C1 segment of cervical spinal cord (tissue), 14 donors: Measurements from ENCODE around the gene THAP6.
"Not testable (repeated sequence)": the region's sequence is repeated elsewhere in the genome, so short reads cannot be mapped to it uniquely, and the experiment has no call there.

Experiments used
- DNase-seq, 14 donors: peaks; one replicate each; lab custom pipeline; 2025; lab: John Stamatoyannopoulos, UW

THAP6 gene, protein sequence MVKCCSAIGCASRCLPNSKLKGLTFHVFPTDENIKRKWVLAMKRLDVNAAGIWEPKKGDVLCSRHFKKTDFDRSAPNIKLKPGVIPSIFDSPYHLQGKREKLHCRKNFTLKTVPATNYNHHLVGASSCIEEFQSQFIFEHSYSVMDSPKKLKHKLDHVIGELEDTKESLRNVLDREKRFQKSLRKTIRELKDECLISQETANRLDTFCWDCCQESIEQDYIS

DNA sequence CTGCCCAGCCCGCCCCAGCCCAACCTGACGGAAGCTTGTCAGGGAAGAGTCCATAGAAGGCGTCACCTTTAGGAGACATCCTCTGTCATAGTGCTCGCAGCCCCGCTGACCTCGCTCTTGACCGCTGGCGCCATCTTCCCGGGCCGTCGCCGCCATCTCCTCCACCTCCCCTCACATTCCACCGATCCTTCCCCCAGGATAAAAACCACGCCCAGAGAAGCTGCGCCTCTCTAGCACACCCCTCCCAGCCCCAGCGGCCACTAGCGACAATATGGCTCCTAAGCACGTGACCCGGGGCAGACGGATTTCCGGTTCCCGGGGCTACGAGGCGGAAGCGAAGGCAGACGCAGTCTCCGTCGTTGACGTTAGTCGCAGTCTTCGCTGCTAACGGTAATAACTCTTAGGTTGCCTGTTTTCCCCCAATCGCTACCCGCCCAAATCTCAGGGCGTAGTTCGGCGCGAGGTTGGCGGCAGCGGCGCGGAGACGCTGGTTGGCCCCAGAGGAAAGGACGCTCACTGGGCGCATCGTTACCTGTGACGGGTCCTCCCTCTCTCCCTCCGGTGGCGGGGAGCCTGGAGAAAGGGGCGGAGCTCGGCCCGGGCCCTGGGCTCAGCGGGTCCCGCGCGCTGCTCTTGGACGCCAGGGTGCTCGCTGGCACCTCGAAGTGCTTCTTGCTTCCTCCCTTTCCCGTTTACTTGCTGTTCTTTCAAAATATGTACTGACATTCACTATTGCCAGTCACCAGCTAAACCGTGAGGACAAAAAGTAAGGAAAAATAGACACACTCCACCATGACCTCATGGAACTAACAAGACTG lies at the start of gene THAP6, which contains the start of gene RCHY1:
Gene THAP6 (plus strand): TSS at position 343 of the 818 bp plus-strand sequence. CDS start 980 bp downstream, outside the sequence.
Gene RCHY1 (minus strand): TSS at position 273 of the 818 bp plus-strand sequence. CDS start 117 bp downstream, at position 156.
- DNase-seq, result peak; percentile 73 to 96 (median 93)

DNA sequence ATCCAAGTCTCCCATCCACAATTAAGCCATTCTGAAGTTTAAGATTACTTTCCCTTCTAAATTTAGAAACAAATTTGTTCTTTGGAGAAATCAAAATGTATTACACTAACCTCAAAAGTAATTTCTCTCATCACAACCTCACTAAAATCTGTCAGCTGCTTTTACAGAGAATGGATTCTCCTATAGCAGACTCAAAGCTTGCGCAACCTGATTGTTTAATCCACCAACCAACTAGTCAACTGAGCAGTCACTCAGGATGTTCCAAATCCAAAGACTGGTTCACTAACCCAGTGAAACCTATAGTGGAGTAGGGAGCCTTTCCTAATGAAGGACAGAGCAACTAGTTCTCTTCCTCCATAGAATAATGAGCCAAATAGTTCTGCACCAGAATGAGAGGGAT lies 44.4 kb upstream of the THAP6 start:
- DNase-seq, result no peak

DNA sequence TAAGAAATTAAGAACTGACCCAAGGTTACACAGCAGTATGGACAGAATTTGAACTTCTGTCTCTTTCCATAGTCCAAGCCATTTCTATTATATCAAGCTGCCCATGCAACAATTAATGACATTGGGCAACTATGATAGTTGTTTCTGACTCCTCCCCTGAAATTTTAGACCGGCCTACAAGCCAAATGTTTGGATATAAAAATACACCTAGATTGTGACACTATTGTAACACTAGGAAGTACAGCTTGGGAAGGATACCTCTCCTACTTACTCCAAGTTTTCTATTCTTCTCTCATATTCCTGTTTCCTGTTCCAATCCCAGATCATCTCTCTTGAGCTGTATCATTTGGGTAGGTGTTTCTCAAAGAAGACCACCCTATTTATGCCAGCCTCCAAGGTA lies 43.5 kb upstream of the THAP6 start:
- DNase-seq, result no peak

DNA sequence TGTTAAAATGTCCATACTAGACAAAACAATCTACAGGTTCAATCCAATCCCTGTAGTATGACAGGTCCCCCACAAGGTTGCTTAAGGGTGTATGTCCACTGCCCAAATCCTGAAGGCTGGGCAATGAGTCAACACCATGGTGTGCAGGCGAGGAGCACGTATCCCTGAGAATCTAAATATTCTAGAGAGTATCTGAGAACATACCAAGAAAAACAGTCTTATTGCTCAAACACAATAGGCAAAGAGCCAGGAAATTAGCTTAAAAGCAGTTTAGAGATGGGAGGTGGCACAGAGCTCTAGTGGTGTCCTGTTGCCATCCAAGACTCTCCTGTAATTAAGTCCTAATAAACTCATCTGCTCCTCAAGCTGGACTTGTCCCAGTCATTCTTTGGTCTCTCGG lies 37.1 kb upstream of the THAP6 start:
- no peak for DNase-seq

DNA sequence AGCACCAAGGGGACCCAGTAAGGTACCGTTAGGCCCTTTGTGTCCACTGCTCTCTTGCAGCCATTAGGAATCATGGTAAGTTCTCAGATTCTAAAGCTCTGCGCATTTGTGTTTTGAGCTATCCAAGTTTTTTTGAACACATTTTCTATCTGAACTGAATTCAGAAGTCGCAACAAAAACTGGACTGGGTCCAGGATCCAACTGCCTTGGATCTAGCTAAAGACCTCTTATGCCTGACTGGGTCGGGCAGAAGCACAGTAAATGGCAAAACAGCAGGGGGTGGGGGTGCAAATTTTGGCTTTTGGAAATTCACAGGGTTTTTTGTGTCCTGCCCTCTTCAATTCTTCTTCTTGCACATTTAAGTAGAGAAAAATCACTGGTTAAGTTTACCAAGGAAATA lies 30.1 kb upstream of the THAP6 start:
- DNase-seq, result peak in 3 of 14 donors; percentile 0 to 27 (median 1)

DNA sequence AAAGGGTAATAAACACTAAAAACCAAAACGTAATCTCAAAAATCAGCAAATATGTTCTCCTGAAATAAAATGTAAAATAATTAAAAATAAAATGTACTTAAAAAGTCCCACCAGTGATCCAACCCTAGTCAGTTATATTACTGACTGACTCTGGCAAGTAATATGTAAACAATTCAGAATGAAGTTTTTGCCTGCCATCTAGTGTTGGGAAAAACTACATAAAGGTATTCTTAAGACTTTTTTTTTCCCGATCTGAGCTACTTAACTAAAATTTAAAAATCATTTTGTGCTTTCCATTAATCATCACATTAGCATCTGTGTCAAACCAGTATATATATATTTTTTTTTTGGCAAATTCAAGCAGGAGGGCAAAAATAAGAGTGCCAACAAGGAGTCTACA lies 24.1 kb upstream of the THAP6 start:
- no peak for DNase-seq

DNA sequence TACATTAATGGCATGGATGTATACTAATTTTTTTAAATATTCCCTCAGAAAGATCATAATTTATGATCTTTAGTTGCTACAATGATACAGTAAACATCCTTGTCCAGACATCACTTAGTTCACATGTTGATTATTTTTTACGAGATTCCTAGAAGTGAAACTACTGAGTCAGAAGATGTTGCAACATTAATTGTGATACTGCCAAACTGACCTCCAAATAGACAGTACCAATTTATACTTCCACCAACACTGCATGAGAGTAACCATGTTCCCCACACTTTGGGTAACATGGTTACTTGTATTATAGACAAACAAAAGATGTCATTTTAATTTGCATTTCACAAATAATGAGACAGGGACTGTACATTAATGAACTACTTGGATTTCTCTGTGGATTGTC lies 19.7 kb upstream of the THAP6 start:
- no peak for DNase-seq

DNA sequence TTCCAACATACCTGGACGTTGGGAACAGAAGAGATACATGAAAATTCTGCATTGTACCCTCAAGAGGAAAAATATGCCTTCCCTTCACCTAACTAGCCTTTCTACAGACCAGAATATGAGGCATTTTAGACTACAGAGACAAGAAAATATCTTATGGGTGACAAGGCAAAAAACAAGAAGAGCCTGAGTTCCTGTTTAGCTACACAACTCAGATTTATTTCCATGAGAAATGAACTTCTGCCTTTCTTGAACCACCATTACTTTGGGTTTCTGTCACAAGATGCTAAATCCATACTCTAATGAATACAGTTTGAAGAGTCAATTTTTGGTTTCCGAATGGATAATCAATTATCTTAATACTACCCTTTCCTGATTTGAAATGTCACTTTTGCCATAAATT lies 18.8 kb upstream of the THAP6 start:
- no peak for DNase-seq

DNA sequence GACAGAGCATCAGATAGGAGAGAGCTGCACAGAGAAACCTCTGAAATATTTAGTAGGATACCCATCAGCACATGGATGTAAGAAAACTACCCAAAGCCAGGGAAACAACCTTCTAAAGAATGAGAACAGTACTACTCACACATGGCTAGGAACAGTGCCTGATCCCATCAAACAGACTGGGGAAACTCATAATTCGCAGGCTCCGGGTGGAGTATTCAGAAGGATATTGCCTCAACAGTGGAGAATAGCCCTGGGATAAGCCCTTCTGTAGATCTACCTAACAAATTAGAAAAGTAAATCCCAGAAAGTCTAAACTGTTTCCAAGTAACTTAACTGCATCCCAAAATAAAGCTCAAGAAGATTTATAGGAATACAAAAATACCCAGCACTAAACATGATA lies 17.9 kb upstream of the THAP6 start:
- DNase-seq, result no peak

DNA sequence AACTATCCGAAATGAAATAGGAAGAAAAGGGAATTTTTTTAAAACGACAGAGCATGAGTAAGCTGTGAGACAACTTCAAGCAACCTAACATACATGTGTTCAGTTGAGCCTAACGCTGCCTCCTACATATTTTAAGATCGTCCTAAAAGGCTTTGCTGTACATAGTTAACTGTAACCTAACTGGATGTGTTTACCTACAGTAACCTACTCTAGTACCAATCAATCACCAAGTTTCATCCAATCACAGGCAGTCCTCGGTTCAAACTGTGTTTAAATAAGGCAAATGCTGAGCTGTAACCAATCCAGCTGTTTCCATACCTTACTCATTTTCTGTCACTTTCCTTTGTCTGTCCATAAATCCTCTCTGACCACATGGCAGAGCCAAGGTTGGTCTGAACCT lies 17.1 kb upstream of the THAP6 start:
- no peak for DNase-seq

DNA sequence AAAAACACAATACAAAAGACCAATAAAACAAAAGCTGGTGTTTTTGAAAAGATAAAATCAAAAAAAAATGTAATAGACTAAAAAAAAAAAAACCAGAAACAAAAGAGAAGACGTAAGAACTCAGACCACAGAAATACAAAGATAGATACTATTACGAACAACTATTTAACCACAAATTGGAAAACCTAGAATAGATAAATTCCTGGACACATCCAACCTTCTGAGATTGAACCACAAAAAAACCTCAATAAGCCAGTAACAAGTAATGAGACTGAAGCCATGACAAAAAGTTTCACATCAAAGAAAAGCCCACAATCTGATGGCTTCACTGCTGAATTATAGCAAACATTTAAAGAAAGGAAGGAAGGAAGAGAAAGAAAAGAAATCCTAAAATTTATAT lies 16.2 kb upstream of the THAP6 start:
- no peak for DNase-seq

DNA sequence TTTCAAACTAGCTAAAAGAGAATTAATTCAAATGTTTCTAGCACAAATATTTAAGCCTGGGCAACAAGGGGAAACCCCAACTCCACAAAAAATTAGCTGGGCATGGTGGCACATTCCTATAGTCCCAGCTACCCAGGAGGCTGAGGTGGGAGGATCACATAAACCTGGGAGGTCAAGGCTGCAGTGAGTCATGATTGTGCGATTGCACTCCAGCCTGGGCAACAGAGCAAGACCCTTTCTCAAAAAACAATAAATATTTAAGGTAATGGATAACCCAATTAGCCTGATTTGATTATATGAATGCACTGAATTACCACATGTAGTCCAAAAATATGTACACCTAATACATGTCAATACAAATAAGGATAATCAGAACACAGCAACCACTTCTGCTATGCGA lies 14.4 kb upstream of the THAP6 start:
- DNase-seq, result no peak

DNA sequence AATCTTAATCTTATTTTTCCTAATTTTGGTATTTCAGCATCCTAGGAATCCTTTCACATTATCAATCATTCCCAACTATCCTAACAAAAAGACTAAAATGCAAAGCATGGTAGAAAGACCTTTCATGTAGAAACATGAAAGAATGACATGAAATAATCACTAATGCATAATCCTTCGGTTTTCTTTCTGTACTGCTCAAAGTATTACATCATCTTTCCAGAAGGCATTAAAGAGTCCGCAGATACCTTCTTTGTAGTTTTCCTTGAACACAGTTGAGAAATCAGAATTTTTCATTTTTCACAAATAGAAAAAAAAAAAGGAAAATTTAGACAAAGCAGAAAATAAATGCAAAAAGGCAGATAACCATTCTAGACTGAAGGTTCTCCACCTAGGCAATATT lies 11.6 kb upstream of the THAP6 start:
- DNase-seq, result no peak

DNA sequence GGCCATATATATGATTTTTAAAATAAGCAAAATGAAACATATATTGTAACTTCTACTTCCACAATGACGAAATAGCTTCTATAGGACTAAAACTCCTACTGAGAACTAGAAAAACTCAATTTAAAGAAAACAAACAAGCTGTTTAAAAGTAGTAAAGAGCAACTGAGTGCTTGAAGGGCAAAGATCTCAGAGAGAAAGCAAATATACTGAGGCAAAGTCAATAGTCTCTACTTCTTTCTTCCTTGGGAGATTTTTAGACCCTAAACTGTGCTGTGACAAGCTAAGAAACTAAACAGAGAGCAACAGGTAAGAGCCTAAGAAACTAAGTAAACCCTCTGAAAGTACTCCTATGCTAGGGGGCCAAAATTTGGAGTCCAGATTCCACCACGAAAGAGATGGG lies 8.6 kb upstream of the THAP6 start:
- DNase-seq, result no peak

DNA sequence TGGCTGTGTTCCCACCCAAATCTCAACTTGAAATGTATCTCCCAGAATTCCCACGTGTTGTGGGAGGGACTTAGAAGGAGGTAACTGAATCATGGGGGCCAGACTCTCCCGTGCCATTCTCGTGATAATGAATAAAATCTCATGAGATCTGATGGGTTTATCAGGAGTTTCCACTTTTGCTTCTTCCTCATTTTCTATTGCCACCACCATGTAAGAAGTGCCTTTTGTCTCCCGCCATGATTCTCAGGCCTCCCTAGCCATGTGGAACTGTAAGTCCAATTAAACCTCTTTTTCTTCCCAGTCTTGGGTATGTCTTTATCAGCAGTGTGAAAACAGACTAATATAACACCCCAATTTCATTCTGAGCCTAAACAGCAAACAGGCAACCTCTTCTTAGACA lies 4.7 kb upstream of the THAP6 start:
- DNase-seq, result not testable (repeated sequence)

DNA sequence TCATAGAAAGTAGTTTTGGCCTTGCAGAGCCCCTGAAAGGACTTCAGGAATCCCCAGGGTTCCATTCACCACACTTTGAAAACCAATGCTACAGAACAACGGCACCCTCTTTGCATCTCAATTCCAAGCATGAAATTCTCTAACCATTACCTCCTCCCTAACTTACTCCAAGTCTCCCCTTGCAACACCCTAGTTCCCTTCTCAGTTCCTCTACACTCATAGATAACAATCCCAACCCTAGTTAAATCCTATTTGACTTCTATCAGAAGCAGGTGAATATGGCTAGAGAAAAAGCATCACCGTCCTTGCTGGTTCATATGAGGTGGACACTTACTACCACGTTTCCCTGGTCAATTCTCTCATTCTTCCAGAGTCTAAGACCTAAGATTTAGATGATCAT lies 2.4 kb upstream of the THAP6 start:
- DNase-seq, result no peak

DNA sequence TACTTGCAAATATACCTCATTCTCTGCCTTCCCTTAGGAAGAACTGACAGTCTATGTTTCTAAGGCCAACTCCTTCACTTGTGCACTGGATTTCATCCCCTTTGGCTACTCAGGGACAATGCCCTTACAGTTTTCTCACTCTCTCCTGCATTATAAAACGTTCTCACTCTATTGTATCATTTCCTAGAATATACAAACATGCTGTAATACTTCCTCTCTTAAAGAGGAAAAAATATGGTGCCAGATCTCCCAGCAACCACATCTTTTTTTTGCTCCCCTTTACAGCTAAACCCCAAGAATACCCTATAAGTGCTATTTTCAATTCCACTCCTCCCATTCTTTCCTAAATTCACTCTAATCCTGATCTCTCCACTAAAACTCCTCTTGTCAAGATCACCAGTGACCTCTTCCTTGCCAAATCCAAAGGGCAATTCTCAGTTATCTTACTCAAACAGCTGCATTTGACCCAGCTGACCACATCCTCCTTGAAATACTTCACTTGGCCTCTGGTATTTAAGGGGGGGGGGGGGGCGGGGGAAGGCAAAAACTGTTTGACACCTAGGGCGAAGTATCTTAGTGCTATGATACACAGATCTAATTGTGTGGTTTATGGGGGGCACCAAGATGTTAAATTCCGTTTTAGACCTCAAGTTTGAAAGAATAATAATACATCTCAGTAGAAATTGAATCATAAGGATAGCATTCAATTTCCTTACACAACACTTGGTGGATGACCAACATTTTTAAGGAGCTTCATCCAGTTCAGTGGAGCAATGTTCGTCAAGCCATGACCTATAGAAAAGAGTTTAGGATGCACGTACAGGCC lies 1.7 kb upstream of the THAP6 start:
- peak in 1 of 14 donors; percentile 4 for DNase-seq

DNA sequence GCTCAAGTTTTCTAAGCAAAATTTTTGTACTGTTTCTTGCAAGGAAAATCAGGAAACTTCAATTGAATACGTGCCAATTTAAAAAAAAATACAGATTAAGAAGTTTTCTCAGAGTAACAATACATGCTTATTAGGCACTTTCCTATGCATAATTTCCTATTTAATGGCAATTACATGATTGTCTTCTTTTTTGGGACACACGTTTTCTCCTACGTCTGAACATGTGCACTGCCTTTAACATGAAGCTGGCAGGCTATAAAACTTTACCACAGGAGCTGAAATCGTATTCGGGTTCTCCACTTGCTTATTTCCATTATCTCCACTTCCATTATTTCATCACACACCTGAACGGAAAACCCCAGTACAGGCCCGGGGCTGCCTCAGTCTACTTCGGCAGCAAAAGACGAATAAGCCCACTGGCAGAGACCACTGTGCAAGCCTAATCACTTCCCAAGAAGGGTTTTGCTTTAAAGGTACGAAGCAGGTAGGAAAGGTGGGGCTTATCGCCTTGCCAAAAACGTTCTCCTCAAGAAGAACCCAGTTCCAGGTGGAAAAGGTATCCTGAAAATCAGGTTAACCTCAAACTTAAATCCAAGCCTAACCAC lies 645 bp upstream of the THAP6 start:
- peak in 2 of 14 donors; percentile 48 to 62 for DNase-seq

DNA sequence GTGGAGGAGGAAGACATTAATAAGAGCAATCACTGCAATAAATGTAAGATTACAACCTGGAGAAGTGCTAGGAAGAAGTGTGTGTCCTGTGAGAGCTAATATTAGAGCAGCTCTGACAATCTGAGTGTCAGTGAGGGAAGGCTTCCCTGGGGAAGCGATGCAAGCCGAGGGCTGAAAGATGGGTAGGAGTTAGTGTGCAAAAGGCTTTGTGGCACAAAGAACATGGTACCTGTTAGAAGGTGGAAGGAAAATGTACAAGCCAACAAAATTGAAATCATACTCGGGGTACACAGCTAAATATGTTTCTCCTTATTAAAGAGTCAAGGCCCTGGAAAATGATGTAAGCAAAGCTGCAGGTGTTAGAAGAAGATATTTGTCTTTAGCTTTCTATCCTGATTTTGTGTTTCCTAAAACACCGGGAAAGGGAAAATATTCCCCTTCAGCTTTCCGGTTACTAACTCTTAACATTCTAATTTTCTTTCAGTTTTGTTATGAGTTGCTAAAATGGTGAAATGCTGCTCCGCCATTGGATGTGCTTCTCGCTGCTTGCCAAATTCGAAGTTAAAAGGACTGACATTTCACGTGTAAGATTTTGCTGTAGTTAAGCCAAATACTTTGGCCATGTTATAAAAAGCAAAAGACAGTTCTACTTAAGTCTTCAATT lies 808 bp downstream of the THAP6 start:
- peak in 1 of 14 donors; percentile 22 for DNase-seq

DNA sequence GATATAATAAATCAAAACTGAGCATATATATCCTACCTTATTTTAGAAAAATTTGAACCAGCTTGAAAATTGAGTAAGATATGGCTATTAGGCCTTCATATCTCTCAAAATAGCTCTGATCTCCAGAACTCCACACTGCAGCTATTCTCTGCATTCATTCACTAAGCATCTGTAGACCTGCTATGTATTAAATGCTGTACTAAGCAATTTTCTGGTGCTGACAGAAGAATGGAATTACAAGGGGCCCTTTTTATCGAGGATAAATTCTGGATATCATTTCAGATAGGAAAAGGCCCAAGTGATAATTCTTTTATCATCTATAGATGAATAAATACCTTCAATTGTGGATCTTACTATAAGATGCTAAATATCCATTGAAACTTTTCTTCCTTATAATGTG lies 1.9 kb downstream of the THAP6 start:
- DNase-seq, result no peak

DNA sequence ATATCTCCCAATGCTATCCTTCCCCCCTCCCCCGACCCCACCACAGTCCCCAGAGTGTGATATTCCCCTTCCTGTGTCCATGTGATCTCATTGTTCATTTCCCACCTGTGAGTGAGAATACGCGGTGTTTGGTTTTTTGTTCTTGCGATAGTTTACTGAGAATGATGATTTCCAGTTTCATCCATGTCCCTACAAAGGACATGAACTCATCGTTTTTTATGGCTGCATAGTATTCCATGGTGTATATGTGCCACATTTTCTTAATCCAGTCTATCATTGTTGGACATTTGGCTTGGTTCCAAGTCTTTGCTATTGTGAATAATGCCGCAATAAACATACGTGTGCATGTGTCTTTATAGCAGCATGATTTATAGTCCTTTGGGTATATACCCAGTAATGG lies 5.2 kb downstream of the THAP6 start:
- not testable (repeated sequence) for DNase-seq
